ENCODE results near the gene NOTCH2. TPM values are rescaled to one million over a fixed set of nuclear protein-coding genes. Genes with fewer than 3 reads are reported as not detected.

NOTCH2 gene
- total RNA-seq, 1 donor from 2014 or later = 180 TPM

DNA sequence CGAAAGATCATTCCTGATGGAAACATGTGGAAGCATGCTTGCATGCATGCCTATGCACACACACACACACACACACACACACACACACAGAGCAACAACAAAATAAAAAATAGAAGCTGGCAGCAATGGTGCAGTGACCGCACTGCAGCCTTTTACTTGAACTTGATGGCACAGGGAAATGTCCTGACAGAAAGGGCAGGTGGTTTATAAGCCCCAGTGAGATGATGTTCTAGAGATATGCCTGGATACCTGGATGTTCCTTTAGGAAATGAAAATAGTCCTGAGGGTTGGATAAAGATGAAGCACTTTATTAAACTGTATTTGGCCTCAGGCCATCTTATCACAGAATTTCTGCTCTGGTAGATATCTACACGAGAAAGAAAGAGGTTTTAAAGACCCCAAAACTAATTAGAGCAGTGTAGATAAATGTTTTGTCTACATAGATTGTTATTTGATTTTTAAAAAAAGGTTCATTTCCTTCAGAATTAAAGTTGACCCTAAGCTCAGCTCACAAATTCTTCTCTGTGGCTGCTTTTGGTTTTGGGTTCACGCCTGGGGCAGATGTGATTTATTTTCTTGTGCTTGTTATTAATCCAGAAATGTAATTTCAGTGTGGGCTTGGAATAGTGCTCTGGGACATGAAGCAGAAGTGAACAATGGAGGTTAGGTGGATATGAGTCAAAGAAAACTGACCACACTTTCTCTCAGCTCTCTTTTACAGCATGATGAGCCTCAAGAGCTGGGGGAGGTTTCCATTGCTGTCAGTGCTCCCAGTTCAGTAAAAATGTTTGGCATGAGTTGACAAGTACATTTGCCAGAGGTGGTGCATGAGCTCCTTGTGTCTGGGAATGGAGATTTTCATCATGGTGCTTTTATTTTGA, 196.1 kb downstream of the NOTCH2 start:
- H3K27me3 Mint-ChIP-seq (ENCODE audit: unreplicated experiment) = no peaks in the 10 kb centered on the region
- H3K36me3 Mint-ChIP-seq (ENCODE audit: unreplicated experiment) = no peaks in the 10 kb centered on the region
- TF ChIP-seq, protein P1, sequence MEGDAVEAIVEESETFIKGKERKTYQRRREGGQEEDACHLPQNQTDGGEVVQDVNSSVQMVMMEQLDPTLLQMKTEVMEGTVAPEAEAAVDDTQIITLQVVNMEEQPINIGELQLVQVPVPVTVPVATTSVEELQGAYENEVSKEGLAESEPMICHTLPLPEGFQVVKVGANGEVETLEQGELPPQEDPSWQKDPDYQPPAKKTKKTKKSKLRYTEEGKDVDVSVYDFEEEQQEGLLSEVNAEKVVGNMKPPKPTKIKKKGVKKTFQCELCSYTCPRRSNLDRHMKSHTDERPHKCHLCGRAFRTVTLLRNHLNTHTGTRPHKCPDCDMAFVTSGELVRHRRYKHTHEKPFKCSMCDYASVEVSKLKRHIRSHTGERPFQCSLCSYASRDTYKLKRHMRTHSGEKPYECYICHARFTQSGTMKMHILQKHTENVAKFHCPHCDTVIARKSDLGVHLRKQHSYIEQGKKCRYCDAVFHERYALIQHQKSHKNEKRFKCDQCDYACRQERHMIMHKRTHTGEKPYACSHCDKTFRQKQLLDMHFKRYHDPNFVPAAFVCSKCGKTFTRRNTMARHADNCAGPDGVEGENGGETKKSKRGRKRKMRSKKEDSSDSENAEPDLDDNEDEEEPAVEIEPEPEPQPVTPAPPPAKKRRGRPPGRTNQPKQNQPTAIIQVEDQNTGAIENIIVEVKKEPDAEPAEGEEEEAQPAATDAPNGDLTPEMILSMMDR (IDR thresholded peaks at IDR 0.05) = no peak
- H3K9me3 Mint-ChIP-seq (ENCODE audit: unreplicated experiment) = no peaks in the 10 kb centered on the region
- peaks cover 12% of the 10 kb centered on the region for H3K4me1 Mint-ChIP-seq (ENCODE audit: unreplicated experiment)
- no peak overlapping the region for H3K27ac Mint-ChIP-seq (ENCODE audit: unreplicated experiment)
- no peak overlapping the region for H3K4me3 Mint-ChIP-seq (ENCODE audit: unreplicated experiment)
- no peak for DNase-seq (ENCODE audit: extremely low spot score, unreplicated experiment)

DNA sequence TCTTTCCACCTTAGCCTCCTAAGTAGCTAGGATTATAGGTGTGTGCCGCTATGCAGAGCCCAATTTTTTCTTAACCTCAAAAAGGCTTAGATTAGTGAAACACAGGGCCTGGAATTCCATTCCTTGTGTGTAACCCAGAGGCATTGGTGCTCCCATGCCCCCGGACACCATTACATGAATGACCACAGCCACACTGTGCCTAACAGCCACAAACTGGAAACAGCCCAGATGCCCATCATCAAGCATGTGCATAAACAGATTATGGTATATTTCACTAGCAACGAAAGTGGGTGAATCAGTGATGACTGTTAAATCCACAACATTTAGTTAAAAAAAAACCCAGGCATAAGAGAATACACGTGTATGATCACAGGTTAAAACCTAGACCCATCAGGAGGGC, 197.6 kb downstream of the NOTCH2 start:
- no peak for DNase-seq (ENCODE audit: extremely low spot score, unreplicated experiment)
- Mint-ChIP-seq H3K27ac (ENCODE audit: unreplicated experiment) (no peak overlapping the region), H3K9me3 (ENCODE audit: unreplicated experiment) (no peaks in the 10 kb centered on the region), H3K27me3 (ENCODE audit: unreplicated experiment) (no peaks in the 10 kb centered on the region), H3K36me3 (ENCODE audit: unreplicated experiment) (no peaks in the 10 kb centered on the region), H3K4me3 (ENCODE audit: unreplicated experiment) (no peak overlapping the region), H3K4me1 (ENCODE audit: unreplicated experiment) (peaks cover 12% of the 10 kb centered on the region)
- TF ChIP-seq, protein P1 (IDR thresholded peaks at IDR 0.05) = no peak

DNA sequence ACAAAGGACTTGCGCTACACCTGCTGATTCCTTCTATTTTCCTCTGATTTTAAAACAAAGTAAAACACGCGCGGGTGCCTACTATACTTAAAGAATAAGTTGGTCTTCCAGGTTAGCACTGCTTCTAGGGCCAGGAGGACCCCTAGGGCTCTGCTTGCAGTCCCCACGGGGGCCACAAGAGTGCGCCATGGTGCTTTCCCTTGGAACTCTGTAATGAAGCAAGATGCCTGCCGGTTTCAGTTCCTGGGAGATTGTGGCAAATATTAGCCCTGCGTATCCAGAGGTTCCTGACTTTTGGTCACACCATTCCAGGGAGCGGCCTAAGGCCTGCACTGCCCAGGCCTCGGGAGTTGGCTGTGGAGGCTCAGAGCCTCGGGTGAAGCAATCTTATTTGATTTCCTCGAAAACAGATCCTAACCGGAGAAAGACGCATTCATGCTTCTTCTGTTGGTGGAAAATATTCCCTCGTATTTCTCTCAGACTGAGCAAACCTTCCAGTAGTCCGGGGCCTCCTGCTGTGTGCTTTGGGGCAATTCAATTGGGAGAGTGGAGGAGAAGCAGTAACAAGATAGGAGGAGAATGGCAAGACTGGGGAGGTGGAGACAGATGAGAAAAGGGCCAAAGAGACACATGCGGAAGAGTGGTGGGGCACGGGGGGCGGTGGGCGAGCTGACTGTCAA, 198.4 kb downstream of the NOTCH2 start:
- TF ChIP-seq, protein P1 (IDR thresholded peaks at IDR 0.05) = peak; percentile 97
- peak; percentile 95 for DNase-seq (ENCODE audit: extremely low spot score, unreplicated experiment)
- H3K4me3 Mint-ChIP-seq (ENCODE audit: unreplicated experiment) = peak overlapping the region; percentile 43
- H3K9me3 Mint-ChIP-seq (ENCODE audit: unreplicated experiment) = no peaks in the 10 kb centered on the region
- peaks cover 2% of the 10 kb centered on the region for H3K27me3 Mint-ChIP-seq (ENCODE audit: unreplicated experiment)
- no peaks in the 10 kb centered on the region for H3K36me3 Mint-ChIP-seq (ENCODE audit: unreplicated experiment)
- H3K27ac Mint-ChIP-seq (ENCODE audit: unreplicated experiment) = peak overlapping the region; percentile 39
- H3K4me1 Mint-ChIP-seq (ENCODE audit: unreplicated experiment) = peaks cover 12% of the 10 kb centered on the region

DNA sequence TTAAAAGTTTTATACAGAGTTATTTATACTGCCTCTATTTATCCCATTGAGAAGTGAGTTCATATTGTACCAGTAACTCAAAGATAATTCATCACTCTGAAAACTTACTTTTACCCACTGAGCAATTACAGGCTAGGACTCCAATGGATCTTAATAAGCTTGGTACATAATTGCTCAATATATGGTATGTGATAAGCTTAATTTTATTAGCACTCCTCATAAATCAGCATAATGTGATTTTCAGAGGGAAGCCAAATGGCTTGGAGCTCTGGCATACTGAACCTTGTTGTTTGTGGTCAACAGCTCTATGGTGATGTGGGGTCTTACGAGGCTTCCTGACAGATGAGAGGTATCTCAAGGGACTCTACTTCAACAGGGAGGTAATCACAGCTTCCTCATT, 199.5 kb downstream of the NOTCH2 start:
- DNase-seq (ENCODE audit: extremely low spot score, unreplicated experiment) = no peak
- H3K4me3 Mint-ChIP-seq (ENCODE audit: unreplicated experiment) = no peak overlapping the region
- peaks cover 17% of the 10 kb centered on the region for H3K4me1 Mint-ChIP-seq (ENCODE audit: unreplicated experiment)
- H3K27me3 Mint-ChIP-seq (ENCODE audit: unreplicated experiment) = peaks cover 9% of the 10 kb centered on the region
- H3K36me3 Mint-ChIP-seq (ENCODE audit: unreplicated experiment) = no peaks in the 10 kb centered on the region
- TF ChIP-seq, protein P1 (IDR thresholded peaks at IDR 0.05) = no peak
- no peak overlapping the region for H3K27ac Mint-ChIP-seq (ENCODE audit: unreplicated experiment)
- no peaks in the 10 kb centered on the region for H3K9me3 Mint-ChIP-seq (ENCODE audit: unreplicated experiment)

- H3K27ac Mint-ChIP-seq (ENCODE audit: unreplicated experiment) = no peak overlapping the region
- no peaks in the 10 kb centered on the region for H3K9me3 Mint-ChIP-seq (ENCODE audit: unreplicated experiment)
- H3K4me3 Mint-ChIP-seq (ENCODE audit: unreplicated experiment) = no peak overlapping the region
- H3K27me3 Mint-ChIP-seq (ENCODE audit: unreplicated experiment) = peaks cover 12% of the 10 kb centered on the region
- peaks cover 9% of the 10 kb centered on the region for H3K4me1 Mint-ChIP-seq (ENCODE audit: unreplicated experiment)
- H3K36me3 Mint-ChIP-seq (ENCODE audit: unreplicated experiment) = no peaks in the 10 kb centered on the region
- DNase-seq (ENCODE audit: extremely low spot score, unreplicated experiment) = no peak
- TF ChIP-seq, protein P1 (IDR thresholded peaks at IDR 0.05) = no peak
Observed at GRCh38 chr1:119868176-119868575, 201.3 kb downstream of the NOTCH2 start.

All from osteocyte (in vitro differentiated cells).